ENCODE results near the gene CPNE8. TPM values are rescaled to one million over a fixed set of nuclear protein-coding genes. Genes with fewer than 3 reads are reported as not detected.

CPNE8 gene
- total and polyA plus RNA-seq, 3 experiments from 2014 or later = 2.1 to 6.3 (median 5.9) TPM

DNA sequence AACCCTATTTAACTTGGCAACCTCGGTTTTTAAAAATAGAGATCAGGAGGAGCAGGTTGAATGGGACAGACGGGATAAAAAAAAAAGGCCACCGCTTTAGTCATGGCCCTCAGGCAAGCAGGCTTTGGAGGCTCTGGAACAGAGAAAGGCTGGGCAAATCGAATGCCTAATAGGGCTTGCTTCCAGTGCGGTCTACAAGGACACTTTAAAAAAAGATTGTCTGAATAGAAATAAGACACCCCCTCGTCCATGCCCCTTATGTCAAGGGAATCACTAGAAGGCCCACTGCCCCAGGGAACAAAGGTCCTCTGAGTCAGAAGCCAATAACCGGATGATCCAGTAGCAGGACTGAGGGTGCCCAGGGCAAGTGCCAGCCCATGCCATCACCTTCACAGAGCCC is 265.8 kb downstream of the CPNE8 start:
- no peak overlapping the region for H3K27ac ChIP-seq (ENCODE audit: low read depth, low read length)
- H3K4me3 Mint-ChIP-seq = no peak overlapping the region
- DNase-seq = no peak
- no peaks in the 10 kb centered on the region for H3K36me3 ChIP-seq (ENCODE audit: insufficient read depth, low read length)
- ChIA-PET CTCF (no interaction called here), POLR2A (no interaction called here)
- peaks cover 0 to 2% (median 0%) of the 10 kb centered on the region in 3 donors for H3K36me3 Mint-ChIP-seq
- H3K9me3 Mint-ChIP-seq = peaks cover 2 to 6% (median 4%) of the 10 kb centered on the region in 5 donors
- H3K4me1 ChIP-seq (ENCODE audit: insufficient read depth, low read length) = no peaks in the 10 kb centered on the region
- no peaks in the 10 kb centered on the region for H3K4me1 Mint-ChIP-seq
- no peak overlapping the region for H3K27ac Mint-ChIP-seq
- no peaks in the 10 kb centered on the region for H3K27me3 ChIP-seq (ENCODE audit: insufficient read depth, low read length, poor library complexity, severe bottlenecking)
- H3K4me3 ChIP-seq (ENCODE audit: low read length) = no peak overlapping the region
- no peaks in the 10 kb centered on the region for H3K9me3 ChIP-seq (ENCODE audit: low read length)
- no peaks in the 10 kb centered on the region for H3K27me3 Mint-ChIP-seq

DNA sequence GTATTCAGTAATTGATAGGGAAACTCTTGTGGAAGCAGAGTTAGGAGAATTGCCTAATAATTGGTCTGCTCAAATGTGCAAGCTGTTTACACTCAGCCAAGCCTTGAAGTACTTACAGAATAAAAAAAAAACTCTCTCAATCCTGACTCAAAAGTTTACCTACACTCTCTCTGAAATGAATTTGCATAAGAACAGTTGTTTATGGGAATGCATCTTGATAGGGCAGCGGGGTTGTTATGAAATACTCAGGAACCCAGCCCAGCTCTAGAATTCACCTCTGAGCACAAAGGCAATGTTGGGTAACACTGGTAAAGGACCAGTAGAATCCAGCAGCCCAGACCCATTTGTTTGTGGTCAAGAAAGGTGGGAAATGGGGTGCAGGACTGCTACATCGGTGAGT is 267.0 kb downstream of the CPNE8 start:
- ChIA-PET POLR2A (no interaction called here), CTCF (no interaction called here)
- peaks cover 0 to 2% (median 0%) of the 10 kb centered on the region in 3 donors for H3K36me3 Mint-ChIP-seq
- no peak overlapping the region for H3K27ac ChIP-seq (ENCODE audit: low read depth, low read length)
- no peak overlapping the region for H3K4me3 Mint-ChIP-seq
- no peaks in the 10 kb centered on the region for H3K27me3 ChIP-seq (ENCODE audit: insufficient read depth, low read length, poor library complexity, severe bottlenecking)
- no peaks in the 10 kb centered on the region for H3K9me3 ChIP-seq (ENCODE audit: low read length)
- no peak overlapping the region for H3K4me3 ChIP-seq (ENCODE audit: low read length)
- H3K4me1 ChIP-seq (ENCODE audit: insufficient read depth, low read length) = no peaks in the 10 kb centered on the region
- peaks cover 2 to 8% (median 4%) of the 10 kb centered on the region in 5 donors for H3K9me3 Mint-ChIP-seq
- no peaks in the 10 kb centered on the region for H3K27me3 Mint-ChIP-seq
- H3K27ac Mint-ChIP-seq = no peak overlapping the region
- no peak for DNase-seq
- no peaks in the 10 kb centered on the region for H3K4me1 Mint-ChIP-seq
- no peaks in the 10 kb centered on the region for H3K36me3 ChIP-seq (ENCODE audit: insufficient read depth, low read length)

DNA sequence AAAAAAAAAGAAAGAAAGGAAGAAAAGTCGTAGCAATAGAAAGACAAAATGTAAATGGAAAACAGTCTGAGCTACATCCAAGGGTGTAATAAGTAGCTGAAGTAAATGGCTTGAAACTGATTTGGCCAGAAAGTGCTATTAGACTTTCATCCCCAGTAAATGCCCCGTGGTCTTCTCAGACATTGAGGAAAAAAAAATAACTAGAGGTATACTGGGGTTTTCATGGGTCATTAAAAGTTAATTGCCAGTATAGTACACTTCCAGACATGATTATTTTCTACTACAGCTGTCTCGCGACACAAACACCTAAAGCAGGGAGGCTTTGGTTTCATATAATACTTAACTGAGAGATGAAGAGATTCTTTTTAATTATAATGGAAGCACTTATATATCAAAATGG is 271.9 kb downstream of the CPNE8 start:
- no peaks in the 10 kb centered on the region for H3K27me3 ChIP-seq (ENCODE audit: insufficient read depth, low read length, poor library complexity, severe bottlenecking)
- no peaks in the 10 kb centered on the region for H3K4me1 ChIP-seq (ENCODE audit: insufficient read depth, low read length)
- H3K9me3 ChIP-seq (ENCODE audit: low read length) = no peaks in the 10 kb centered on the region
- ChIA-PET POLR2A (no interaction called here), CTCF (no interaction called here)
- no peak overlapping the region for H3K27ac Mint-ChIP-seq
- H3K36me3 ChIP-seq (ENCODE audit: insufficient read depth, low read length) = no peaks in the 10 kb centered on the region
- H3K4me3 Mint-ChIP-seq = no peak overlapping the region
- DNase-seq = no peak
- H3K36me3 Mint-ChIP-seq = peaks cover 0 to 2% (median 0%) of the 10 kb centered on the region in 3 donors
- H3K27ac ChIP-seq (ENCODE audit: low read depth, low read length) = no peak overlapping the region
- no peak overlapping the region for H3K4me3 ChIP-seq (ENCODE audit: low read length)
- no peaks in the 10 kb centered on the region for H3K4me1 Mint-ChIP-seq
- peaks cover 1 to 4% (median 2%) of the 10 kb centered on the region in 5 donors for H3K9me3 Mint-ChIP-seq
- H3K27me3 Mint-ChIP-seq = no peaks in the 10 kb centered on the region

DNA sequence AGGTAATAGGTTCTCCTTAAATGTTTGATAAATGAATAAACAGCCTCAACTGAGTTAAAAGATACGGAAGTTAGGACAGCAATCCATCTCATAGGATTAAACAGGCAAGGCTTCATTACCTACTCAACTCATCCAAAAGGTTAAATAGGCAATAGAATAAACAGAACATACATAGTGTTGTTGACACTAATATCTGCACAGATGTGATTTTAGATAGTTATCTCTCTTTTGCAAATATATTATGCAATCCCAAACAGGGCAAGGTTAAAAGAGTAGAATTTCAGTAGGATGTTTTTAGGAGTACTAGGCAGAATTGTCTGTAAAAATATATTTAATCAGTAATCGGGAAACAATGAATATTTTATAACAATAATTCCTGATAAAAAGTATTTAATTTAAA is 276.3 kb downstream of the CPNE8 start:
- Mint-ChIP-seq H3K27ac (no peak overlapping the region), H3K36me3 (no peaks in the 10 kb centered on the region), H3K4me3 (no peak overlapping the region), H3K9me3 (peaks cover 2 to 12% (median 2%) of the 10 kb centered on the region in 5 donors), H3K4me1 (no peaks in the 10 kb centered on the region), H3K27me3 (no peaks in the 10 kb centered on the region)
- no peak for DNase-seq
- H3K27me3 ChIP-seq (ENCODE audit: insufficient read depth, low read length, poor library complexity, severe bottlenecking) = no peaks in the 10 kb centered on the region
- ChIA-PET POLR2A (no interaction called here), CTCF (no interaction called here)
- H3K27ac ChIP-seq (ENCODE audit: low read depth, low read length) = no peak overlapping the region
- H3K36me3 ChIP-seq (ENCODE audit: insufficient read depth, low read length) = no peaks in the 10 kb centered on the region
- H3K9me3 ChIP-seq (ENCODE audit: low read length) = no peaks in the 10 kb centered on the region
- H3K4me3 ChIP-seq (ENCODE audit: low read length) = no peak overlapping the region
- H3K4me1 ChIP-seq (ENCODE audit: insufficient read depth, low read length) = no peaks in the 10 kb centered on the region

DNA sequence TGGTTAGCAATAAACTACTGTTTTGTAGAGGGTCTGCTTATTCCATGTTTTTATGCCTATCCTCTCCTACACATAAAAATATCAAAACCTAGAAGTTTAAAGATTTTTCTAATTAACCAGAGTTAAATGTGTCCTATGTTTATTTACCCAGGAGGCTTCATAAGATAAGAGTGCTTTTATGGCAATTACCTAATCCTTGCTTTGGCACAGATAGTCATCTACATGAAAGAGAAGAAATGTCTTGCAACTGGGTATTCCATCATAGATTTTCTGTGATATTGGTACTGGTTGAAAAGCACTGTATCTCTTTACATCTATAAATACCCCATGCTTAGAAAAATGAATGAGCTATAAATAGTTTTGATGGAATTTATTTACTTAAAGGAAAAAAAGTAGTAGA is 277.1 kb downstream of the CPNE8 start:
- Mint-ChIP-seq H3K27ac (no peak overlapping the region), H3K27me3 (no peaks in the 10 kb centered on the region), H3K9me3 (peaks cover 2 to 12% (median 2%) of the 10 kb centered on the region in 5 donors), H3K4me1 (no peaks in the 10 kb centered on the region), H3K36me3 (no peaks in the 10 kb centered on the region), H3K4me3 (no peak overlapping the region)
- Histone ChIP-seq H3K4me3 (ENCODE audit: low read length) (no peak overlapping the region), H3K9me3 (ENCODE audit: low read length) (no peaks in the 10 kb centered on the region), H3K27ac (ENCODE audit: low read depth, low read length) (no peak overlapping the region), H3K4me1 (ENCODE audit: insufficient read depth, low read length) (no peaks in the 10 kb centered on the region), H3K36me3 (ENCODE audit: insufficient read depth, low read length) (no peaks in the 10 kb centered on the region), H3K27me3 (ENCODE audit: insufficient read depth, low read length, poor library complexity, severe bottlenecking) (no peaks in the 10 kb centered on the region)
- POLR2A ChIA-PET = no interaction called here
- CTCF ChIA-PET = no interaction called here
- DNase-seq = no peak

DNA sequence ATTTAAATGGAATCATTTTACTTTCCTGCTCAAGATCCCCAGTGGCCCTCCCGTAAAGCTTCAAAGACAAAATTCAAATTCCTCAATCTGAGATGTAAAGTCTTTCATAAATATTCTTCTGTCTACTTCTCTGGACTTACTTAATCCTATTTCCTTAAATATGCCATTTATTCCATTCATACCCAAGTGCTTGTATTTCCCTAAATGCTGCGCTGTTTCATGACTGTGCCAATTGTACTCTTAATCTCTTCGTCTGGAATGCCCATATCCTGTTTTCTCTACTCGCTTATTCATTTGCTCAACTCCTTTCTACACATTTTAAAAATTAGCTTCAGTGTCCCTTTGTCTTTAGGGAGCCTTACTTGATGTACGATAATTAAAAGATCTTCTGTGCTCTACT is 280.1 kb downstream of the CPNE8 start:
- no peaks in the 10 kb centered on the region for H3K4me1 ChIP-seq (ENCODE audit: insufficient read depth, low read length)
- H3K9me3 ChIP-seq (ENCODE audit: low read length) = no peaks in the 10 kb centered on the region
- ChIA-PET POLR2A (no interaction called here), CTCF (no interaction called here)
- H3K27me3 ChIP-seq (ENCODE audit: insufficient read depth, low read length, poor library complexity, severe bottlenecking) = no peaks in the 10 kb centered on the region
- no peak for DNase-seq
- H3K36me3 ChIP-seq (ENCODE audit: insufficient read depth, low read length) = no peaks in the 10 kb centered on the region
- no peak overlapping the region for H3K4me3 ChIP-seq (ENCODE audit: low read length)
- Mint-ChIP-seq H3K27ac (peak overlapping the region in 1 of 8 donors; percentile 48), H3K27me3 (no peaks in the 10 kb centered on the region), H3K36me3 (no peaks in the 10 kb centered on the region), H3K4me3 (no peak overlapping the region), H3K9me3 (peaks cover 0 to 14% (median 4%) of the 10 kb centered on the region in 5 donors), H3K4me1 (no peaks in the 10 kb centered on the region)
- no peak overlapping the region for H3K27ac ChIP-seq (ENCODE audit: low read depth, low read length)

DNA sequence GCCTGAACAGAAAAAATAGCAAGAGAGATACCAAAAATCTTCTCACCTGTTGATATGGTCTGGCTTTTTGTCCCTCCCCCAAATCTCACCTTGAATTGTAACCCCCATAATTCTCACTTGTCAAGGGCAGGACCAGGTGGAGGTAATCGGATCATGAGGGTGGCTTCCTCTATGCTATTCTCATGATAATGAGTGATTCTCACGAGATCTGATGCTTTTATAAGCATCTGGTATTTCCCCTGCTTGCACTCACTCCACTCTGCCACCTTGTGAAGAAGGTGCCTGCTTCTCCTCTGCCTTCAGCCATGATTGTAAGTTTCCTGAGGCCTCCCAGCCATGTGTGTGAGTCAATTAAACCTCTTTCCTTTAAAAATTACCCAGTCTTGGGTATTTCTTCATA is 291.2 kb downstream of the CPNE8 start:
- Histone ChIP-seq H3K4me3 (ENCODE audit: low read length) (no peak overlapping the region), H3K9me3 (ENCODE audit: low read length) (no peaks in the 10 kb centered on the region), H3K4me1 (ENCODE audit: insufficient read depth, low read length) (no peaks in the 10 kb centered on the region), H3K27me3 (ENCODE audit: insufficient read depth, low read length, poor library complexity, severe bottlenecking) (no peaks in the 10 kb centered on the region), H3K36me3 (ENCODE audit: insufficient read depth, low read length) (no peaks in the 10 kb centered on the region), H3K27ac (ENCODE audit: low read depth, low read length) (no peak overlapping the region)
- DNase-seq = no peak
- Mint-ChIP-seq H3K27me3 (no peaks in the 10 kb centered on the region), H3K4me1 (no peaks in the 10 kb centered on the region), H3K36me3 (no peaks in the 10 kb centered on the region), H3K4me3 (no peak overlapping the region), H3K9me3 (peaks cover 0 to 8% (median 7%) of the 10 kb centered on the region in 5 donors), H3K27ac (no peak overlapping the region)
- ChIA-PET POLR2A (no interaction called here), CTCF (no interaction called here)

DNA sequence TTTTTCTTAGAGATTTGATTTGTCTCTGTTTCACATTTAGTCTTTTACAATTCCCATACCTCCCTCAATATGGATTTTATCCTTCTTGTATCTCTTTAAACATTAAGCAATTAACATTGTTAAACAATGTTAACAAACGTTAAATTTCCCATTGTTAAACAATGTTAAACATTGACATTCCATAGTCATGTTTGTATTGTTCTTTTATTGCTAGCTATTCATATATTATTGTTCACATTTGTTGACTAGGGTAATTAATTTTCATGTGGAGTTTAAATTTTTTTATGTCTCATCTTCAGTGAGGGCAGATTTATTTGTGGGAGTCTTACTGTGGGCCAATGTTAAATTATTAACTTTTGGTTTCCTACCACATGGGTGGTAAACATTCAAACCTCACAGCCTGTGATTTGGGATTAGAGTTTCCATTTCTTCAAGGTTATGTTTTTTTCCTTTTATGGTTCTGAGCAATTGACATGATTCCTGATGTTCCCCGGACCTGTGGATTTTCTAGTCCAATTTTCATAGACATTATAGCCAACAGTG is 294.5 kb downstream of the CPNE8 start:
- peaks cover 5 to 10% (median 7%) of the 10 kb centered on the region in 5 donors for H3K9me3 Mint-ChIP-seq
- no peaks in the 10 kb centered on the region for H3K36me3 Mint-ChIP-seq
- no peak overlapping the region for H3K4me3 Mint-ChIP-seq
- Histone ChIP-seq H3K4me1 (ENCODE audit: insufficient read depth, low read length) (no peaks in the 10 kb centered on the region), H3K36me3 (ENCODE audit: insufficient read depth, low read length) (no peaks in the 10 kb centered on the region), H3K4me3 (ENCODE audit: low read length) (no peak overlapping the region), H3K9me3 (ENCODE audit: low read length) (no peaks in the 10 kb centered on the region), H3K27me3 (ENCODE audit: insufficient read depth, low read length, poor library complexity, severe bottlenecking) (no peaks in the 10 kb centered on the region), H3K27ac (ENCODE audit: low read depth, low read length) (no peak overlapping the region)
- CTCF ChIA-PET = no interaction called here
- POLR2A ChIA-PET = no interaction called here
- H3K27me3 Mint-ChIP-seq = no peaks in the 10 kb centered on the region
- no peak overlapping the region for H3K27ac Mint-ChIP-seq
- no peaks in the 10 kb centered on the region for H3K4me1 Mint-ChIP-seq
- DNase-seq = no peak

DNA sequence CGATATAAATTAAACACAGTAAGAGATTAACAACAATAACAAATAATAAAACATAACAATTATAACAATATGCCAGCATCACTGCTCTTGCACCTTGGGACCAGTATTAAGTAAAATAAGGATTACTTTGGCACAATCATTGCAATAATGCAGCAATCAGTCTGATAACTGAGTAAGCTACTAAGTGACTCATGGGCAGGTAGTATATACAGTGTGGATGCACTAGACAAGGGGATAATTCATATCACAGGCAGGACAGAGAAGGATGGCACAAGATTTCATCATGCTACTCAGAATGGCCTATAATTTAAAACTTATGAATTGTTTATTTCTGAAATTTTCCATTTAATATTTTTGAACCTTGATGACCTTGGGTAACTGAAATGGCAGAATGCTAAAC is 298.1 kb downstream of the CPNE8 start:
- Mint-ChIP-seq H3K4me3 (no peak overlapping the region), H3K27ac (no peak overlapping the region), H3K4me1 (no peaks in the 10 kb centered on the region), H3K27me3 (no peaks in the 10 kb centered on the region), H3K9me3 (peaks cover 2 to 12% (median 7%) of the 10 kb centered on the region in 5 donors), H3K36me3 (no peaks in the 10 kb centered on the region)
- no peak overlapping the region for H3K4me3 ChIP-seq (ENCODE audit: low read length)
- DNase-seq = no peak
- H3K27ac ChIP-seq (ENCODE audit: low read depth, low read length) = no peak overlapping the region
- no peaks in the 10 kb centered on the region for H3K27me3 ChIP-seq (ENCODE audit: insufficient read depth, low read length, poor library complexity, severe bottlenecking)
- H3K9me3 ChIP-seq (ENCODE audit: low read length) = no peaks in the 10 kb centered on the region
- no peaks in the 10 kb centered on the region for H3K36me3 ChIP-seq (ENCODE audit: insufficient read depth, low read length)
- ChIA-PET POLR2A (no interaction called here), CTCF (no interaction called here)
- H3K4me1 ChIP-seq (ENCODE audit: insufficient read depth, low read length) = no peaks in the 10 kb centered on the region
